ENCODE measurements around the gene ZFTA.
"Not testable (repeated sequence)": the region's sequence is repeated elsewhere in the genome, so short reads cannot be mapped to it uniquely, and the experiment has no call there.

Gene ZFTA

DNA sequence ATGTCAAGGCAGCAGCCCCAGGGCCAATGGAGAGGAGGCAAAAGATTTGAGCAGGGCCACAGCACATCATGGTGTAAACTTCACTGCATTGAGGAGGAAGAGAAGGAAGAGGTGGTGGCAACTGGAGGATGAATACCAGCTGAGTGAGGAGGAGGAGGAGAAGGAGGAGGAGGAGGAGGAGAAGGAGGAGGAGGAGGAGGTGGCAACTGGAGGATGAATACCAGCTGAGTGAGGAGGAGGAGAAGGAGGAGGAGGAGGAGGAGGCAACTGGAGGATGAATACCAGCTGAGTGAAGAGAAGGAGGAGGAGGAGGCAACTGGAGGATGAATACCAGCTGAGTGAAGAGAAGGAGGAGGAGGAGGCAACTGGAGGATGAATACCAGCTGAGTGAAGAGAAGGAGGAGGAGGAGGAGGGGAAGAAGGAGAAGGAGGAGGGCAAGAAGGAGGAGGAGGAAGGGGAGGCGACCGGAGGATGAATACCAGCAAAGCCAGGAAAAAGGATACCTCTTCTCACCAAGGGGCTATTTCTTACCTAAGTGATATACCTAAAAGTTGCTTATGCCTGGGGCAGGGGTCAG is 3.3 kb upstream of the ZFTA start:
- not testable (repeated sequence) for DNase-seq

DNA sequence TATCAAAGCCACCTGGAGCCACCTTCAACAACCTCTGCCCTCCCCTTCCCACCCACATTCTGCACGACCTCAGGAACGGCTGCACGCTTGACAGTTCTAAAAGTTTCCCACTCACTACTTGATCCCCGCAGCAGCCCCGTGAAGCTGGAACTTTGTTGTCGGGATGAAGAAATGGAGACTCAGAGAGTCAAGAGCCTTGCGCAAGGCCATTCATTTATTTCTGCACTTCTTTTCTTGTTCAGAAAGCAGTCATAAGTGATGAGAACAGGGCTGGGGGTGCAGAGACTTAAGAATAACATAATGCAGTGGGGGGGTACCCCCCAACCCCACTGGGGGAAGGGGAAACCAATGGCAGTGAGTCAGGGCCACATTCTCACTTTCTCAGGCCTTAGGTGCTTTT is 2.2 kb upstream of the ZFTA start:
- DNase-seq = no peak

DNA sequence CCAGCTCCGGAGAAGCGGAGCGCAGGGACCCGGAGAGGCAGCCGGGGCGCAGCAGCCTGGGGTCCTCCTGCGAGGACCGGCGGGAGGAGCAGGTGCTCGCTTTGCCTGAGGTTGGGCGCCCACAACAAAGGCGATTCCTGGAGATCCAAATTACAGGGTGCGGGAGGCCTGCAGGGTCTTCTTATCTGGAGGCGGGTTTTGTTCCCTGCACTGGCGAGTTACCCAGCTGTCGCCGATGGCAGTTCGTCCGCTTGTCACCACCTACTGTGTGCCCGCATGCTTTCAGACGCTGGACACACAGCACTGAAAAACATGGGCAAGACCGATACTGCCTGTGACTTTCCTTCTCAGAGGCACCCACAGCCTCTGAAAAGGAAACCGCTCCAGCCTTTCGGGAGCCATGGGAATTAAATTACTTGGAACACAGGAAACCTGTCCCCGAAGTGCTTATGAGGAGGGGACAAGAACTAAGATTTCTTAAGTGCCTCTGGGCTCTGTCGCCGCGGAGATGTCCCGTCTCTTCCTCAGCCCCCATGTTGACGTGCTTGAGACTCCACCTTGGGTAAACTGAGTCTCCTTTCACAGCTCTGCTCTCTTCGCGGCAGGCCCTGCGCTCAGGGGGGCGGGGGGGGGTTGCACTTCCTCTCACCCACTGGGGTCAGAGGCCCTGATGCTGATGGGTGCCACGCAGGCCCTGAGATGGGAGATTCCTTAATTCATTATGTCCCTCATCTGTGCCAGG is 1.3 kb upstream of the ZFTA start:
- no peak for DNase-seq

DNA sequence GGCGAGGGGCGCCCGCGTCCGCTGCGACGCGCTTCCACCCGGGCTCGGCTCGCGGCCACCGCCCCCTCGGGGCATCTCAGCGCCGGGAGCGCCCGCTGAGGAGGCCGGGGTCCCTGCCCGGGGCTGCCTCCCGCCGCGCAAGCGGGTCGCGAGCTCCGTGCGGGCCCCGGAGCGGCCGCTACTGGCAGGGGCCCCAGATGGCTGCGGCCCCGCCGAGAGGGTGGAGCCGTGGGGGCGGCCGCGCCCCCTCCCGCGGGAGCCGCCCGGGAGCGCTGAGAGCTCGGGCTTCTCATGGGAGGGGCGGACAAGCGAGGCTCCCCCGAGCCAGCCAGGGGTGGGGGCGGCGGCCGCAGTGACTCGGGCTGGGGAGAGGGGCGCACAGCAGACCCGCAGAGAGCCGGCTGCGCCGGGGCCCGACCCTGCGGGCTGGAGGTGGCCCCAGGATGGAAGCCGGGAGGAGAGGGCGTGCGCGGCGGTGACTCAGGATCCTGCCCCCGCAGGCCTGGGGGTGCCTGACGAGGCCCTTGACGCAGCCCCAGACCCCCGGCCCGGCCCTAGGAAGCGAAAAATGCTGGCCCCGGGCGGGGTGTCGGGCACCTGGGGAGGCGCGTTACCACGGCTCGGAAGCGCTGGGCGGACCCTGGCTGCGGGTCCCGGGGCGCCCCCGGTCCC is 603 bp upstream of the ZFTA start:
- DNase-seq = peak; percentile 23

DNA sequence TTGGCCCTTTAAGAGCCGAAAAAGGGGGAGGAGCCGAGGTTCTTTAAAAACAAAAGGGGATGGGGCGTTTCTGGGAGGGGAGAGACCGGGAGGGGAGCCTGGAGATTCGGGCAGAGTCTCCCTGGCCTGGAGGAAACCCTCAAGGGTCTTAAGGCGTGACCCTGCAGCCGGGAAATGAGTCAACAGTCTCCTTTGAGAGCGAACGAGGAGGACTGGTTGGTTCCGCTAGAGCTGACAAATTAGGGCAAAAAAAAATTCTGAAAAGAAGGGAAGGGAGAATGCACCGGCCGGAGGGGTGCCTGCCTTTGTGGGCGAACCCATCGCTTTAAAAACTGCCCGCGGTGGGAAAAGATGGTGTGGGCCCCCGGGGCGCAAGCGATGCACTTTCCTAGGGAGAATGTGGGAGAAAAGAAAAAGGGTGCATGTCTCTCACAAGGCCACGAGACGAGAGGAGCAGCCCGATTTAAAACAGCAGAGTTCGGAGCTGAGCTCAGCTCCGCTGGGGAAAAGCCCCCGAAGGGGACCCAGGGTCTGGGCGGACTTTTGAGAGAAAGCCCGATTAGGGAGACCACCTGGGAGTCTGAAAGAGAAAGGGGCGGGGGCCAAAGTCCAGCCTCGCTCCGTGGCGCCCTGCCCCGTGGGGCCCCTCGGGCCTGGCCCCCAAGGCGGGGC is 874 bp downstream of the ZFTA start:
- DNase-seq = peak; percentile 26

DNA sequence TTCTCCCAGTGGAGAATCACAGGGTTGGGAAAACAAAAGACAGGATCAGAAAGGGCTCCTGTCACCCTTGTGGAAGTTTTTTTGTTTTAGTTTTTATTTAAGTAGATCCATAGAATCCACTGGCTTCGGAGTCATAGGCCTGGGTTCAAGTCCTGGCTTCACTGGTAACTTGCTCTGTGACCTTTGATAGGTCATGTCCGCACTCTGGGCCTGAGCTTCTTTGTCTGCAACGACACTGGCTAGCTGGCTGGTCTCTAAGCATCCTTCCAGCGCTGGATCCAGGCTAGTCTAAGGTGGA is 1.4 kb downstream of the ZFTA start:
- DNase-seq = no peak

DNA sequence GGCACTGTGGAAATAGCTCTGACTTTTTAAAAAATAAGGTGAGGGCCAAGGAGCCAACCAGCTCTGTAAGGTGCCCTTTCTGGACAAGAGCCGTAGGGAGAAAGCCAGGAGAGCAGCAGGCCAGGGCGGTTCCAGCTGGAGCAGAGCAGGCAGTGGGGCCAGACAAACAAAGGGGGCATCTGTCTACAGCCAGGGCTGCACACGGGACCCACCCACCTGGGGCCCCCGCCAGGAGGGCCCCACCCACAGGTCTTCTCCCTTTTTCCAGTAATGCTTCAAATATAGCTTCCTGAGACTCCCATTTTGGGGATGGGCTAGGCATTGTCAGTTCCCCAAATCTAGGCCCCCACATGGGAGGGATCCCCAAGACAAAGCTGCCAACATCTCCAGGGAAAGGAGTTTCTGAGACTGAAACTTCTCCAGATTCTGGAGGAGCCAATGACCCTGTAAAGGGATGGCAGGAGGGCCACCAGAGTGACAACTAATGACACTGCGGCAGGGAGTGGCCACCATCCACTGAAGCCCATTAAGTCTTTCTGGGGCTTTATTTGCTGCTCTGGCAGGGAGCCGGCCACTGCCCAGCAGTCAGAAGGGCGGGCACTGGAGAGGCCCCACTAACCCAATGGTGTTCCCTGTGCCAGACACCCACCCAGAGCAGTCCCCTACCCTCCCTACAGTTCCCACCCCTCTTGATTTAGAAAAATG is 1.9 kb downstream of the ZFTA start:
- DNase-seq = no peak

DNA sequence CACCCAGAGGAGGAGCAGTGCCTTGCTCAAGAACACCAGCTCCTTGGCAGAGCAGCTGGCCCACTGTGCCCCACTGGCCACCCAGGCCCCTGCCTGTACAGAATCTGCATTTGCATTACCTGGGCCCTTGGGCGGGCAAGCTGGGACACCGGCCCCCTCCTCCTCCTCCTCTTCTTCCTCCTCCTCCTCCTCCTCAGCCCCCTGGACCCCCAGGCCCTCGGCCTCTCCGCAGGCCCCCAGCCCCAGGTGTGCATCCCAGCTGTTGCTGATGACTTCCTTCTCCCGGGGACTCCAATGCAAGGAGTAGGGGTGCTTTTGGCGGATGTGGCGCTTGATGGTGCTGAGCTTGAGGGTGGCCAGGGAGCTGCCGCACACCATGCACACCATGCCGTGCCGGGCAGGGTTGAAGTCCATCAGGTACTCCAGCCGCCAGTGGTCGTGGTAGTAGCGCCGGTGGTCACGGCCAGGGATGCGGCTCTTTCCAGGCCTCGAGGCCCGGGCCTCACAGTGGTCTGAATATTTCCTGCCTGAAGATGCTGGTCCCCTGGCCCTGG is 2.8 kb downstream of the ZFTA start:
- no peak for DNase-seq

DNA sequence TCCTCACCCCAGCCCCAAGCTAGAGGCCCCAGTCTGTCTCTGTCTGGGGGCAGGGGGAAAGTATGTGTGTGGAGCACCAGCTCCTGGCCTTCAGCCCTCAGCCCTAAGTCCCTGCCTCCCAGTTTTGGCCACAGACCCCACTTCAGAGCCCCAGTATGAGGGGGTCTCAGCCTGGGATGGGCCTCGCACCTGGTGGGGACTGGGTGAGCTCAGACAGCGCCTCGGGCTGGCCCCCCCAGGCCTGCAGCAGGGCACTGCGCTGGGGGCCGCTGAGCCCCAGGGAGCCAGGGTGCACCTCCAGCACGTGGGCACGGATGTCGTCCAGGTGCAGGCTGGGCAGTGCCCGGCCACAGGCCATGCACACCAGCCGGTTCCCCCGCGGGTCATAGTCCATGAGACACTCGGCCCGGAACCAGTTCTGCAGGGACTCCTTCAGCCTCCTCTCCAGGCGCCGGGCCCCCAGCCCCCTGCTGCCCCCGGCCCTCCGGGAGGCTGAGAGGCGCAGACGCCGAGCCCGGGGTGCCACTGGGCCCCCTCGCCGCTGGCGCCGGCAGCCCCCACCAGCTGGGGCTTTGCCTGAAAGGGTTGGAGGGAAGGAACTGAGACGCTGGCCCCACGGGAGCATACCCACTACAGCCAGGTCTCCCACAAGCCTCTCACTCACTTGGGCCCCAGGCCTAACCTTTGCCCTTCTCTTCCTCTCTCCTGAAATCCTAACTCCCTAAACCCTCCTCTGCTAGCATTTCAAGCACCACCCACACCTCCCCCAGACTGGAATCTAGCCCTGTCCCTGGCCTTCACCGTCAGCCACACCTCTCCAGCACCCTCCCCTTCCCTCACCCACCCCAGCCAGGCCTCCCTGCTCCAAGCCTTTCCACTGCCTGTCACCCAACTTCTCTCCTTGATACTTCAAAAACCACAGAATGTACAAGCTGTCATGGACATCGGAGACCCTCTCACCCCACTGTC is 3.6 kb downstream of the ZFTA start:
- no peak for DNase-seq

DNA sequence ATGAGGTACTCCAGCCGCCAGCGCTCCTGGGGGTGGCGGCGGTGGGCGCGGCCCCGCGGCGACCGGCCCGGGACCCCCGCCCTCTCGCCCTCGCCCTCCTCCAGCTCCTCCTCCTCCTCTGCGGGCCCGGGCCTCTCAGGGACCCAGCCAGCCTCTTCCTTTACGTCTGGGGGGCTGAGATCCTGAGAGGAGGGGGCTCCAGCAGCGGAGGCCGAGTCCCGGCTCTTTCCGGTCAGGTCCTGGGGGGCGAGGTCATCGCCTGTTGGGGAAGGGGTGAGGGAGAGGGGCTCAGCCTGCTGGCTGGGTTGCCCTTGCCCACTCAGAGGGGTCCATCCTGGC is 4.3 kb downstream of the ZFTA start:
- no peak for DNase-seq

DNA sequence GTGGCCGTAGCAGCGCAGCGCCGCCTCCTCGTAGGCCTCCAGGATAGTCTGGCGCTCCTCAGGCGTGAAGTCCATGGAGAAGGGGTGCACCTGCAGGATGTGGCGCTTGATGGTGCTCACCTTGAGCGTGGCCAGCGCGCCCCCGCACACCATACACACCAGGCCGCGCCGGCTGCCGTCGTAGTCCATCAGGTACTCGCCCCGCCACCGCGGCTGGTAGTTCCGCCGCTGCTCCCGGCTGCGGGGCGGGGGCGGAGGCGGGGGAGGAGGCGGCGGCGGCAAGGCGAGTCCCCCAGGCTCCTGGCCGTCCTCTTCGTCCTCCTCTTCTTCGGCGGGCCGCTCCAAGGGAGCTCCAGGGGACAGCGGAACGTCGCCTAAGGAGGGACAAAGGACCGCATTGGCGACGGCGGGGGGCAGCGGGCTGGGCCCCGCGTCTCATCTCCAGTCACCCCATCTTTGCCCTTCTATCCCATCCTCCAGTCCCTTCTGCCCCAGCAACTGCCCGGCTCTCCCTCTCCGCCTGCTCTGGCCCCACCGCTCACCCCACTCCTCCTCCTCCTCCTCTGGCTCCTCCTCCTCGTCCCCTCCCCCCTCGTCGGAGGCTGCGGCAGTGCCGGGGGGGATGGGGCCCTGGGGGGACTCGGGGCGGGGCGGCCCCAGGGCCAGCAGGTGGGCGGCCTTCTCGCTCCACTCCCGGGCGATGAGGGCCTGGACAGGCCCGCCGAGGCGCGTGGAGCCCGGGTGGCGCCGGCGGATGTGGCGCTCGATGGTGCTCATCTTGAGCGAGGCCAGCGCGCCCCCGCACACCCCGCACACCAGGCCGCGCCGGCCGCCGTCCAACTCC is 4.9 kb downstream of the ZFTA start:
- DNase-seq = no peak

DNA sequence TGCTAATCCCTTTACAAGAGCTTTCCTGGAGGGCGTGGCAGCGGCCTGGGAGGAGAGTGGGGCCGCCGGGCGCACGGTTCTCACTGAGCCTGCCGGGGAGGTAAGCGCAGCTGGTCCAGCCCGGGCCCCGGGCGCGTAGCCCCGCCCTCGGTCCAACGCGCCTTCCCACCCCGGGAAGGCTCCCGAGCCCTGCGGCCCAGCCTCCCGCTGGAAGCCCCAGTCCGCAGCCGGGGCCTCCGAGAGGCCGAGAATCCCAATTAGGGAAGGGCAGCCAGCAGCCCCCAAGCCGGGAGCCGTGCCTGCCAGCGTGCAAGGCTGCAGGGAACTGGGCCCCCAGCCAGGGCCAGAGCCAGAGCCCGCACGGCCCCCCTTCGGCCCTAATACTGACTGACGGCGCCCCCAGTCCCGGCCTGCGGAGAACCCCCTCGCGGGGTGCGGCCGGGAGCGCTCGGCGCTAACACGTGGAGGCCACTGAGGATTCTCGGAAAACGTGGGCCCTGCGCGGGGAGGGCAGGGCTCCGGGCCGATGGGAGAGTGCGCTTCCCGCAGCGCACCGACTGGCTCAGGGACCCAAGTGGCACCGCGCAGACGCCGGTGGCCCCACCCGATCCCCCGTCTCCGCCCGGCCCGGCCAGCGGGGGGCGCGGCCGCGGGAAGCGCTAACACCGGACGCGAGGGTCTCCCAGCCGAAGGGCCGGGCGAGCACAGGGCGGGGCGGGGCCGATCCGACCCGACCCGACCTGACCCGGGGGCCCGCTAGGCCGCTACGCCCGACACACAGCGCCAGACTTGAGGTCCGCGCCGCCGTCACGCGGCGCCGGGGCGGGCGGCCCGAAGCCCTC is 5.7 kb downstream of the ZFTA start:
- DNase-seq = no peak

DNA sequence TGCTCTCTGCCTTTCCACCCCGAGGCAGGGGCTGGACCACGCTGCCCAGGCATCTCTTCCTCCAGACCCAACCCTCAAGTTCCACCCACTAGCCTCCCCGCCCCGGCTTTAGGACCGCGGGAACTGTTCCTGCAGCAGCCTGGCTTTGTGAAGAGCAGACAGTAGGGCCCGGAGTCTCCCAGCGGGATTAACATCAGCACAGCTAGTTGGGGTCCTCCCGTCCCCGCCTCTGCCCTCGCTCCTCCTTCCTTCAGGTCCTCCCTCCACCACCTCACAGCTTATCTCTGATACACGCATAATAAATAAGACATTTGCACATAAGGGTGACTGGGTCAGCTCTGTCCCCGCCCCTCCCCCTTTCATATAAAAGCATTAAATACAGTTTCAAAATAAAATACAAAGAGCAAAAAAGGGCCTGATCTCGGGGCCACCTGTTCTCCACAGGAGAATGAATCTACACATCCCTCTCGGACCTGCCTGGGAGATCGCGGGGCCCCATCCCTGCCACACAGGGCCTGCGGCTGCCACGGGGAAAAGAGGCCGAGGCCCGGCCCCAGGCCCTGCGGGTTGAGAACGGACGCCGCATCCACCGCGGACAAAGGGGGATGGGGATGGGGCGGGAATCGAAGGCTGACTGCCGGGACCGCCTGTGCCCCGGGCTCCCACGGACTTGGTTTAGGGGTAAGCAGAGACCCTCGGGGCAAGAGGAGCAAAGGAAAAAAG is 6.5 kb downstream of the ZFTA start:
- no peak for DNase-seq

DNA sequence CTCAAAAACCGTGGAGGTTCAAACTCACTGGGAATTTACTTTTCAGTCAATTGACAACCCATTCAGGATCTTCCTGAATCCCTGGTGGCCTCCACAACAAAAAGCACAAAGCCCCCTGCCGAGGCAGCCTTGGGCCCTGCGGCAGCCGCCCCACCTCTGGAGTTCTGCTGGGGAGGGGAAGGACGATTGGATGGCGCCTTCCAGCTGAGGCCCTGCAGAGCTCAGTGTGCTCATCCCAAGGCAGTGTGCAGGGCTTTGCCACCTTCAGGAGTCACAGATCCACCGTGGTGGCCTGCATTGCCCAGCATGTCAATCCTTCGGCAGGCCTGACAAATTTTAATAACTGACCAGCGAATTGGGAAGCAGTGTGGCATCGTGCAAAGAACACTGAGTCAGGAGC is 7.4 kb downstream of the ZFTA start:
- no peak for DNase-seq

DNA sequence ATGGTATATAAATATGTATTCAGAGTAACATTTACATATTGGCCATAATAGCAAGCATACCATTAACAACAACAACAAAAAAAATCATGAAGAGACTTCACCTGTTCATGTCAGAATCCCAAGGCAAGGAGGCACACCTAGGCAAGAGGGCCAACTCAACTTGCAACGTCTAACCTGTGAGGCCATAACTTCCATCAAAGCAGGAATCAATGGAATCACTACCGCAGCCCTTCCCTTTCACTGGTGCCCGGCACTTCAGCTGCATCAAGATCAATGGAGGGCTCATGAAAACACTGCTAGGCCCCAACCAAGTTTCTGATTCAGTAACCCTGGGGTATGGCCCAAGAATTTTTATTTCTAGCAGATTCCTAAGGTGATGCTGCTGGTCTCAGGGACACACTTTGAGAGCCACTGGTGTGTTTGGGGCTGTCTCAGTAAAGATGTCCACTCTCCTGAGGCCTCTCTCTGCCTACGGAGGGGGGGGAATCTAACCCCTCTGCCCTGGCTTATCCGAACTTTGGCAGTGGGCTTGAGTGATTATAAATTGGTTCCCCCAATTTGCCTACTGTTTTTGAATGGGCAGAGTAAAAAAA is 8.0 kb downstream of the ZFTA start:
- no peak for DNase-seq

DNA sequence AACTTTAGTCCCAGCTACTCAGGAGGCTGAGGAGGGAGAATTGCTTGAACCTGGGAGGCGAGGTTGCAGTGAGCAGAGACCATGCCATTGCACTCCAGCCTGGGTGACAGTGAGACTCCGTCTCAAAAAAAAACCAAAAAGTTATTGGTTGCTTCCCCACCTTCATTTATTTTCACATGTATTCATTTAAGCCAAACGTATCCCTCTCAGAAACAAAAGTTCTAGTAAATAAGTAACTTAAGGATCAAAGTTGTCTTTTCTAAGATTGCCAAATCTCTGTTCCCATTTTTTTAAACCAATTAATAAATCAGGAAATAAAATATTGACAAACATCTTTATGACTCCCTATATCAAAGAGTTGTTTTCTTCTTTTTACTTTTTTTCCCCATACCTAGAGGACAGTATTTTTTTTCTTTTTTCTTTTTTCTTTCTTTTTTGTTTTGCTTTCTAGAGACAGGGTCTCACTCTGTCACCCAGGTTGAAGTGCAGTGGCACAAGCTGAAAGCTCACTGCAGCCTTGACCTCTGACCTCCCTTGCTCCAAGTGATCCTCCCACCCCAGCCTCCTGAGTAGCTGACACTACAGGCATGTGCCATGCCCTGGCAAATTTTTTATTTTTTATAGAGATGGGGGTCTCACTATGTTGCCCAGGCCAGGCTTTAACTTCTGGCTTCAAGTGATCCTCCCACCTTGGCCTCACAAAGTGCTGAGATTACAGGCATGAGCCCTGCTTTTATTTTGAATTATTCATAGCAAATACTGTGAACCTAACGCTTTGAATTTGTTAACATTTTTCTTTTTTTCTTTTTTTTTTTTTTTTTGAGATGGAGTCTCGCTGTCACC is 11.4 kb downstream of the ZFTA start:
- DNase-seq = no peak

DNA sequence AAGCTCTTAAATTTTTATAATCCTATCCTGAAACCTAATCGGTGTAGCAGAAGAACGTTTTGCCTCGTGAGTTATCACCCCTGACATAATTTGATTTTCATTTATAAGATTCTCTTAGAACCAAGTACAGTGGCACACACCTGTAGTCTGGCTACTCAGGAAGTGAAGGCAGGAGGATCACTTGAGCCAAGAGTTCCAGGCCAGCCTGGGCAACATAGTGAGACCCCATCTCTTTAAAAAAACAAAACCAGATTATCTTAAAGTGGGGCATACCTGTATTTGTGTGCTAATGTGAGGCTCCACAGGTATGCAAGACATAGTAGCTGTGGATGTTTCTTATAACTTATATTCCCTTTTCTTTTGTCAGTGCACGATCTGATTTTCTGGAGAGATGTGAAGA is 19.0 kb downstream of the ZFTA start:
- DNase-seq = no peak

DNA sequence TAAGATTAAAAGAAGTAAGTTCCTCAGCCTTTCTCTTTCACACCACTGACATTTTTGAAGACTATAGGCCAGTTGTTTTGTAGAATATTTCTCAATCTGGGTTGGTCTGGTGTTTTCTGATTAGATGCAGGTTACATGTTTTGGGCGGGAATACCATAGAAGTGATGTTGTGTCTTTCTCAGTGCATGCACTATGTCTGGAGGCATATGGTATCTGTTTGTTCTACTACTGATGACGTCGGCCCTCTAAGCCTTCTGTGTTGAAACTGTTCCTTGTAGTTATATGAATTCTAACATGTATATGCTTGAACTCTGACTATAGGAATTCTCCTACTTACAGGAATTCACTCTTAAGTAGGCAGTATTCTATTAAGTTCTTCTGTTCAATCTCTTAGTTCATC is 21.6 kb downstream of the ZFTA start:
- DNase-seq = no peak
